ACC112 (cell line): ENCODE measurements around the gene ALKAL2.

Source experiments
- H2AFZ ChIP-seq: fragments of 200-600 bp; sonication (generic); one replicate; pipeline ENCODE4 v1.6.0; 2017; ENCODE audit warnings: antibody characterized with exemption, low read length; ENCODE audit not compliant: unreplicated experiment
- H3K27ac ChIP-seq: fragments of 200-600 bp; sonication (generic); 2 replicates; pipeline ENCODE4 v1.5.1; 2014; ENCODE audit warnings: low read depth, mild to moderate bottlenecking, antibody characterized with exemption, low read length, moderate library complexity
- H3K27me3 ChIP-seq: fragments of 200-600 bp; sonication (generic); 2 replicates; pipeline ENCODE4 v1.6.1; 2014; ENCODE audit warnings: mild to moderate bottlenecking, antibody characterized with exemption, low read length, moderate library complexity, mixed read lengths; ENCODE audit not compliant: insufficient read depth
- H3K36me3 ChIP-seq: fragments of 200-600 bp; sonication (generic); 2 replicates; pipeline ENCODE4 v1.6.1; 2016; ENCODE audit warnings: mild to moderate bottlenecking, antibody characterized with exemption, low read length, moderate library complexity, mixed read lengths; ENCODE audit not compliant: insufficient read depth
- H3K4me1 ChIP-seq: fragments of 200-600 bp; sonication (generic); one replicate; pipeline ENCODE4 v1.6.1; 2016; ENCODE audit warnings: low read length, mixed read lengths; ENCODE audit not compliant: insufficient read depth, unreplicated experiment, control insufficient read depth
- H3K4me3 ChIP-seq: fragments of 200-600 bp; sonication (generic); 2 replicates; pipeline ENCODE4 v1.5.1; 2014; ENCODE audit warnings: mild to moderate bottlenecking, low read depth, low read length
- H3K79me2 ChIP-seq: fragments of 200-600 bp; sonication (generic); one replicate; pipeline ENCODE4 v1.6.0; 2016; ENCODE audit warnings: low read length; ENCODE audit not compliant: control insufficient read depth, unreplicated experiment, insufficient read depth

ALKAL2 gene

DNA sequence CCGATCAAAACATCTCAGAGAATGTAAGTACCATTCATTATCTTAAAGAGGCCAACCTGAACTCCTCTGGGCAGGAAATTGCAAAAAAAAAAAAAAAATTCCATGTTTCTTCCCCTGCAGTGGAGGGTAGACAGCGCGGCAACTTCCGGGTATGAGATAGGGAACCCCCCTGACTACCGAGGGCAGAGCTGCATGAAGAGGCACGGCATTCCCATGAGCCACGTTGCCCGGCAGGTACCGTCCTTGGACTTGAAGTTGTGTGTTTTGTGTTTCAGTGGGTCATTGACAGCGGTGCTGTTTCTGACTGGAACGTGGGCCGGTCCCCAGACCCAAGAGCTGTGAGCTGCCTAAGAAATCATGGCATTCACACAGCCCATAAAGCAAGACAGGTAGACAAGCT lies 16.0 kb downstream of the ALKAL2 start:
- Histone ChIP-seq H2AFZ (no peak overlapping the region), H3K4me3 (no peak overlapping the region), H3K79me2 (peaks cover 88% of the 10 kb centered on the region), H3K36me3 (peaks cover 20% of the 10 kb centered on the region), H3K4me1 (peaks cover 7% of the 10 kb centered on the region), H3K27me3 (no peaks in the 10 kb centered on the region), H3K27ac (no peak overlapping the region)

DNA sequence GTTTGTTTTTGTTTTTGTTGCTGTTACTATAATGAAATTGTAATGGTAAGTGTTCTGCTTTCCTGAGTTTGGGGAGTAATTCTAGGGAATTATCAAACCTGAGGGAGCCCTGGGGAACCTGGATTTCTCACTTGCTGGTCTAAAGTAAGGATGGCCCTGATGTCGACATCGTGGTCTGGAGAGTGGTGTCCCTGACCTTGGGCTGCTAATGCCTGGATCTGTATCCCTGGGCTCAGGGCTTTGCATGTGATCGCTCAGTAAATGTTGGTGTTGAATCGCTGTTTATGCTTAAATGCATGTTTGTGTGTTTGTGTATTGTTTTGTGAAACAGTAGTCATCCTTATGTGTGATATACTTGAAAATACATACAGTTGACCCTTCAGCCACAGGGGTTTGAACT lies 17.0 kb downstream of the ALKAL2 start:
- Histone ChIP-seq H3K27ac (no peak overlapping the region), H3K79me2 (peaks cover 94% of the 10 kb centered on the region), H2AFZ (no peak overlapping the region), H3K36me3 (peaks cover 16% of the 10 kb centered on the region; the same call in 1 of the 2 replicates), H3K4me3 (no peak overlapping the region), H3K27me3 (no peaks in the 10 kb centered on the region), H3K4me1 (peaks cover 18% of the 10 kb centered on the region)

DNA sequence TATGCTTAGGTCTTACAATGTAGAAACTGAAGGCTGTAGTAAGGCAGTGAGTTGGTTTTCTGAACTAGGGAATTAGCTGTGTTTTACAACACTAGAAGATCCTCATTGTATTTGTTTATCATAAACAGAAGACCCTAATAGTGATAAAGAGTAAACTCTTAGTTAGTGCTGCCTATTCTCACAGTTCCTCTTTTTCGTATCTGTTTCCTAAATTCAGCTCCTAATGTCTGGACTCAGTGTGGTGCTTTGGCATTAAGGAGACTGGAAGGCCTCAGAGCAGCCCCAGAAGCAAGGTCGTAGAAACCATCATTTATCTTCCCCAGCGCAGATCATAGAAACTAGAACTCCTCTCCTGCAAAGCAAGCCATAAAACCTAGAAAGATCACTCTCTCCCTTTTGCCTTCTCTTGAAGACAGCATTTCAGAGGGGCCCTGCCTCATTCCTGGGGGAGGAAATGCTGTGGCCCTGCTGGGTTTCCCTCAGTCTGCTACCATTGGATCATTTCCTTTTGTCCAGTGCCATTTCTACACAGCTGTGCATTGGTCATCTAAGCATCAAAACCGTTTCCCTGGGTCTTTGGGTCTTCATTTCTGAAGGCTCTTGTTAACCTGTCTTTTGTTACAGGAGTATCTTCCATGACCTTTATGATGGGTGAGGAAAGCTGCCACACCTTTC lies 18.4 kb downstream of the ALKAL2 start:
- Histone ChIP-seq H3K27me3 (no peaks in the 10 kb centered on the region), H3K4me3 (no peak overlapping the region), H2AFZ (no peak overlapping the region), H3K36me3 (peaks cover 16% of the 10 kb centered on the region; the same call in 1 of the 2 replicates), H3K4me1 (peaks cover 20% of the 10 kb centered on the region), H3K79me2 (peaks cover 97% of the 10 kb centered on the region), H3K27ac (no peak overlapping the region)

DNA sequence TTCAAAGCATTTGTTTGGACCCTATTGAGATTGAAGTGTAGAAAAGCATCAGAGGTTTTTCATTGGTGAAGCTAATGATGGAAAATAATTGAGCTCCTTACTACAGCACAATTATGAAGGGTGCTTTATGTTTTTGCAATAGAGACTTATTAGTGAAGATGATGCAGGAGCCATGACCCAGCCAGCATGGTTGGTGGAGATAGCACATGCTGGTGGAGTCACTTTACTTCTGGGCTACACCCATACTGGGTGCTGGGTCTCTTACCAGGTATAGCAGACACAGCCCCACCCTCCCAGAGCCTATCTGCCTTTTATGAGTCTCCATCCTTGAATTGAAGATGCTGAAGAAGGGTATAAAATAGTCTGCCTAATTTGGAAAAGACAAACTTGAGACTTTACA lies 19.6 kb downstream of the ALKAL2 start:
- Histone ChIP-seq H2AFZ (no peak overlapping the region), H3K4me1 (peaks cover 22% of the 10 kb centered on the region), H3K27me3 (no peaks in the 10 kb centered on the region), H3K36me3 (0 out of 2 replicates have a peak, but pooled peaks cover 16% of the 10 kb centered on the region), H3K4me3 (no peak overlapping the region), H3K79me2 (peaks cover 92% of the 10 kb centered on the region), H3K27ac (no peak overlapping the region)

DNA sequence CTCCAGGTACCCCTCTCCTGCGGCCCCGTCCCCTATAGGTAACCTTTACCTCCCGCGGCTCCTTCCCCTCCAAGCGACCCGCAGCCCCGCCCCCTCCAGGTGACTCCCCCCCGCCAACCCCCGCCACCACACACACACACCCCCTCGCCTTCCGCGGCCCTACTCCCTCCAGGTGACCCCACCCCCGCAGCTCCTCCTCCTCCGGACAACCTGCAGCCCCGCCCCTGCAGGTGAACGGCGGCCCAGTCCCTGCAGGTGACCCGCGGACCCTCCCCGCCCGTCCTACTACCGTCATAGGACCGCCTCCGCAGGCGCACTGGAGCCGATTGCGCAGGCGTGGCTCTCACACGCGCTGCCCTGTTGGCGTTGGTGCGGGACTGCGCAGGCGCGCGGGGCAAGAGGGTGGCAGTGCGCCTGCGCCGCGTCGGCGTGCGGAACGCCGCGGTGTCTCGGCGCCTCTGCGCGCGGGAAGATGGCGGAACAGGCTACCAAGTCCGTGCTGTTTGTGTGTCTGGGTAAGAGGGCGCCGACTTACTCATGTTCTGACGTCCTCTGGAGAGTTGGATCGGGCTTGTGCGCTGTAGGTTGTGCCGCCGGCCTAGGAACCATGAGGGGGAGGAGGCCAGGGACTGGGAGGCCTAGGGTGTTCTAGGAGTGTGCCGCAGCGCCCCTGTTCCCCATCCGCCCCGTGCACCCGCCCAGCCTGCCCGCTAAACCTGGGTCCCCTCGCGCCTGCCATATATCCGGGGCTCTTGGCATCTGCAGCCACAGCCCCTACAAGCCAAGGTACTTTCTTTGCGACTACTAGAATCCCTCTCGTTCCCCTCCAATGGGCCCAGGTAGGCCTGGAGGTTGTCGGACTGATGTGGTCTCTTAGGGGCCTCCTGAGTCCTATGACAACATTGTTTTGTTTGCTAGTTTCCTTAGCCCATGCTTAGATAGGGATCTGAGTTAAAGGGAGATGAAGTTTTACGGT lies 23.1 kb downstream of the ALKAL2 start, which contains the start of gene ACP1:
TSS of gene ACP1 (plus strand) at position 455 of the 976 bp plus-strand sequence. CDS start at position 473, 18 bp downstream.
- Histone ChIP-seq H3K4me3 (peak within 1 kb of the TSS; percentile 99), H3K27me3 (no peaks in the 10 kb centered on the region), H3K27ac (peak within 1 kb of the TSS; percentile 51), H3K4me1 (peaks cover 25% of the 10 kb centered on the region), H3K79me2 (peaks cover 60% of the 10 kb centered on the region), H2AFZ (peak within 1 kb of the TSS; percentile 93), H3K36me3 (peaks cover 16% of the 10 kb centered on the region)

DNA sequence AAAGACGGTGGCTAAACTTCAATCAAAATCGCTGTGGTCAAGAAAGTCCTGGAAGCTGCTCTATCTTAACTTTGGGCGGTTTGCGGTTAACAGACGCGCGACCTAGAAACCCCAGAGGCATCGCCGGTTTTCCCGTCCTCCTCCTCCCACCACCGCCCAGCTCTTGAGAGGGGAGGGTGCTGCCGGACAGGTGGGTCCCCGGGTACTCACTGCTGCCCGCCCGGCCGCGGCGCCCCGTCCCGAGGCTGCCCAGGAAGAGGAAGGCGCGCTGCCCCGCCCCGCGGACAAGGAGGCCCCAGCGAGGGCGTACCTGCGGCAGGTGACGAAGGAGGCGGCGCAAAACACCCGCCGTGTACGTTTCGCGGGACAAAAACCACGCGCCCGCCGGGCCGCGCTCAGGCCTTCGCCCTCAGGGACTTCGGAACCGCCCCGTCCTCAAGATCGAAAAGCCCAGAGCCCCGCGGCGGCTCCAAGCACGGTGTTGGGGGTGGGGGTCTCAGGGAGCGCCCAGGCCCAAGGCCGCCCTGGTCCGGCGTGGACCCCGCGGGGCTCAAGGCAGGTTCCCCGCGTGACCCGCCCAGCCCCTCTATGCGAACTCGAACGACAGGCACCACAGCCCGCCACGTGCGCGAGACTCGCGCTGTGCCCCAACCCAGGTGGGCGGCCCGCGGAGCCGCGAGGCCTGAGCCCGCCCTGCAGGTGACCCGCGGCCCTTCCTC lies 24.0 kb downstream of the ALKAL2 start, which contains the start of gene SH3YL1:
TSS of gene SH3YL1 (minus strand) at position 259 of the 719 bp plus-strand sequence. CDS start at position 211, 48 bp downstream.
- Histone ChIP-seq H3K4me3 (peak within 1 kb of the TSS; percentile 99), H2AFZ (peak within 1 kb of the TSS; percentile 93), H3K36me3 (peaks cover 16% of the 10 kb centered on the region), H3K79me2 (peaks cover 51% of the 10 kb centered on the region), H3K27ac (peak within 1 kb of the TSS; percentile 51), H3K27me3 (no peaks in the 10 kb centered on the region), H3K4me1 (peaks cover 25% of the 10 kb centered on the region)

DNA sequence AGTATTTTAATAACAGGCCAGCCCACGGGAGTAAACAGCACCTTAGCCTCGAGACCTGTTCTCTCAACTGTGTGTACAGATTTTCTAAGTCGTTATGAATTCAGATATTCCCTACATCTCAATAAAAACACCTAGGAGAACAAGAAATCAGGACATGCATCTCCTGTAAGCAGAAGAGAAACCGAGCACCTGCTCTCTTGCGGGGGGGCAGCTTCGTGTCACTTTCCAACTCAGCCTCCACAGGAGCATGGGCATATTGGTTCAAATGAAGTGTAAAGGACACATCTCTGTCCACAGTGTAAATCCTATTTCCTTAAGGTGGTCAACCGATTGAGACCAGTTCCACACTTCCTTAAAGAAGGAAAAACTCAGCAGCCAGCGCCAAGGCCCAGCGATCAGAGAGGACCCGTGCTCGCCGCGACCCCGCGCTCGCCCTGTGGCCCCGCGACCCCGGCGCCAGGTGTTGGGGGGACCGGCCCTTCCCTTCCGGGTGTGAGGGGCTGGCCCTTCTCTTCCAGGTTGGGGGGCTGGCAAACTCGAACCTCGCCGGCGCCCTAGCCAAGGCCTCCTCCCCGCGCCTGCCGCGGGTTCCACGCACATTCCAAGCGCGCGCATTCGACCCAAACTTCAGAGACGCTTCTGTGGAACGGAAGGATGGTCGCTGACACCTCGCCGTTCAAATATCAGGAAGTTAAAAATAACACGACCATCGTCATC lies 24.7 kb downstream of the ALKAL2 start:
- peak overlapping the region; percentile 99 for H3K4me3 ChIP-seq
- H3K36me3 ChIP-seq = peaks cover 18% of the 10 kb centered on the region
- peaks cover 44% of the 10 kb centered on the region for H3K79me2 ChIP-seq
- no peak overlapping the region for H3K27ac ChIP-seq
- no peaks in the 10 kb centered on the region for H3K27me3 ChIP-seq
- peak overlapping the region; percentile 86 for H2AFZ ChIP-seq
- peaks cover 19% of the 10 kb centered on the region for H3K4me1 ChIP-seq

DNA sequence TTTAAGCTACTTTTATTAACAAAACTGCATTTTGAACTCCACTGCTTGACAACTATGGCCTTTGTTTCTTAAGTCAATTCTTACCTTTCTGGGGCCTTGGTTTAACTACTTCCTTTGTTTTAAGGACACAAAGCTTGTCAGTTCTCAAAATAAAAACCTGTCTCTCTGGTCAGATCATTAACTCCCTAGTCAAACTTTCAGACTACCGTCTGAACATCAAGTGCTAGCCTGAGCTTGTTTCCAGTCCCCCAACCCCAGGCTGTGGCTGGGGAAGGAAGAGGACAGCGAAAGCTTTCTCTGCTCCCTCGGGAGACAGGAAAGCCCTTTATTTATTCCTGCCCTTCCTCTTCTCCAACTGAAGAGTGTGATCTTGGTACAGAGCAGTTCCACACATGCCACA lies 25.8 kb downstream of the ALKAL2 start:
- Histone ChIP-seq H3K27ac (no peak overlapping the region), H3K27me3 (no peaks in the 10 kb centered on the region), H3K79me2 (peaks cover 33% of the 10 kb centered on the region), H3K4me1 (peaks cover 18% of the 10 kb centered on the region), H3K36me3 (peaks cover 18% of the 10 kb centered on the region), H3K4me3 (no peak overlapping the region), H2AFZ (no peak overlapping the region)

DNA sequence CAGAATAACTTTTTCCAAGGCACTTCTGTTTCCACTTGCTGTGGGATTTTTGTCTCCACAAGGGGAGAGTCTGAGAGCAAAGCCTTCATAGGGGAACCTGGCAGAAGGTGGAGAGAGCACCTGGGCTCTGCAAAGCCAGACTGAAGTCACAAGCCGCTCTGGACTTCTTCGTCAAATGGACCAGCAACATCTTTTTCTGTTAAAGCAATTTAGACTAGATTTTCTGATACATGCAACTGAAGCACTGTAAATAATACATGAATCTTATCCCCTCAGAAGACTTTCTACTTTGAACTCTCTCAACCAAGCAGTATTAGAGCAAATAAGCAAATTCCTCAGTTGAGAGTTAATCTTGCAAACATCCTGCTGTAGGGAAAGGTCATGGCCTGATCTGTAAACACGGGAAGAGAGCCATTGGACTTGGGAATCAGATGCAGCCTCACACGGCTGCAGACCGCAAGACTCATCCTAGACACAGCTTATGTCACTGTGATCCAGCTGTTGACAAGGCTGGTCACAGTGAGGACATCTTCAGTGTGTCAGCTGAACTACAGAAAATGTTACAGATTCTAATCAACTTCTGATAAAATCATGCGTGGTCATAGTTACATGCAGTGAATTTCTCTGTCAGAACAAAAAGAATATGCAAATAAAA lies 27.3 kb downstream of the ALKAL2 start:
- no peak overlapping the region for H3K4me3 ChIP-seq
- H3K27ac ChIP-seq = no peak overlapping the region
- H3K36me3 ChIP-seq = peaks cover 18% of the 10 kb centered on the region
- peaks cover 18% of the 10 kb centered on the region for H3K79me2 ChIP-seq
- no peaks in the 10 kb centered on the region for H3K27me3 ChIP-seq
- H2AFZ ChIP-seq = no peak overlapping the region
- H3K4me1 ChIP-seq = peaks cover 5% of the 10 kb centered on the region
